NCI-H748 (cell line): ENCODE measurements around the gene CBY1.
"Not testable (repeated sequence)": the region's sequence is repeated elsewhere in the genome, so short reads cannot be mapped to it uniquely, and the experiment has no call there.

Source experiments
- DNase-seq: peaks from one replicate; lab custom pipeline; 2025; ENCODE audit not compliant: unreplicated experiment; lab: John Stamatoyannopoulos, UW

The CBY1 gene

GRCh38 chr22:38656256-38657044 is at the start of gene CBY1, which contains the start of gene FAM227A:
TSS of gene CBY1 (plus strand) at chr22:38656638. CDS start at chr22:38668055, 11,417 bp downstream.
TSS of gene FAM227A (minus strand) at chr22:38656392. CDS start at chr22:38650168, 6,224 bp downstream.
- peak; percentile 95 for DNase-seq

GRCh38 chr22:38607680-38608079 is 48.8 kb upstream of the CBY1 start:
- DNase-seq, result peak; percentile 15

- DNase-seq, result no peak
These were observed 47.3 kb upstream of the CBY1 start for GRCh38 chr22:38608992-38609750.

- DNase-seq, result no peak
These were observed 46.2 kb upstream of the CBY1 start for GRCh38 chr22:38610234-38610633.

- no peak for DNase-seq
These were observed 44.9 kb upstream of the CBY1 start for GRCh38 chr22:38611559-38611958.

GRCh38 chr22:38612217-38613006 is 44.0 kb upstream of the CBY1 start:
- no peak for DNase-seq

- no peak for DNase-seq
These were observed 42.9 kb upstream of the CBY1 start for GRCh38 chr22:38613588-38613987.

- DNase-seq, result no peak
These were observed 41.9 kb upstream of the CBY1 start for GRCh38 chr22:38614332-38615063.

GRCh38 chr22:38615064-38615405 is 41.4 kb upstream of the CBY1 start:
- DNase-seq, result not testable (repeated sequence)

GRCh38 chr22:38618258-38618657 is 38.2 kb upstream of the CBY1 start:
- no peak for DNase-seq

- no peak for DNase-seq
These were observed 37.8 kb upstream of the CBY1 start for GRCh38 chr22:38618682-38619081.

GRCh38 chr22:38623351-38623750 is 33.1 kb upstream of the CBY1 start:
- DNase-seq, result no peak

GRCh38 chr22:38628444-38628843 is 28.0 kb upstream of the CBY1 start:
- no peak for DNase-seq

GRCh38 chr22:38629108-38629507 is 27.3 kb upstream of the CBY1 start:
- DNase-seq, result no peak

GRCh38 chr22:38631724-38632123 is 24.7 kb upstream of the CBY1 start:
- DNase-seq, result no peak

- no peak for DNase-seq
These were observed 23.9 kb upstream of the CBY1 start for GRCh38 chr22:38632528-38632927.

GRCh38 chr22:38638216-38638615 is 18.2 kb upstream of the CBY1 start:
- DNase-seq, result no peak

GRCh38 chr22:38638728-38639127 is 17.7 kb upstream of the CBY1 start:
- DNase-seq, result no peak

- no peak for DNase-seq
These were observed 14.9 kb upstream of the CBY1 start for GRCh38 chr22:38641476-38642040.

GRCh38 chr22:38644245-38644644 is 12.2 kb upstream of the CBY1 start:
- not testable (repeated sequence) for DNase-seq
